NCI-H2107 (cell line): ENCODE results near the gene HSF2BP.
"Not testable (repeated sequence)": the region's sequence is repeated elsewhere in the genome, so short reads cannot be mapped to it uniquely, and the experiment has no call there.

Experiments
- DNase-seq: peaks from one replicate; lab custom pipeline; 2025; lab: John Stamatoyannopoulos, UW

HSF2BP gene

GRCh38 chr21:43597540-43598250 lies 61.6 kb downstream of the HSF2BP start:
- no peak for DNase-seq

- no peak for DNase-seq
These were observed 62.2 kb downstream of the HSF2BP start for GRCh38 chr21:43597052-43597451.

- no peak for DNase-seq
These were observed 62.7 kb downstream of the HSF2BP start for GRCh38 chr21:43596616-43597015.

GRCh38 chr21:43595769-43596168 lies 63.5 kb downstream of the HSF2BP start:
- not testable (repeated sequence) for DNase-seq

- DNase-seq: no peak
These were observed 66.2 kb downstream of the HSF2BP start for GRCh38 chr21:43593078-43593477.

GRCh38 chr21:43591571-43591970 lies 67.7 kb downstream of the HSF2BP start:
- no peak for DNase-seq

GRCh38 chr21:43590194-43590593 lies 69.1 kb downstream of the HSF2BP start:
- no peak for DNase-seq

GRCh38 chr21:43588957-43589356 lies 70.3 kb downstream of the HSF2BP start:
- DNase-seq: no peak

GRCh38 chr21:43585924-43586413 lies 73.3 kb downstream of the HSF2BP start:
- no peak for DNase-seq

- DNase-seq: no peak
These were observed 73.8 kb downstream of the HSF2BP start for GRCh38 chr21:43585514-43585913.

- DNase-seq: no peak
These were observed 77.8 kb downstream of the HSF2BP start for GRCh38 chr21:43581453-43581852.

- DNase-seq: no peak
These were observed 80.5 kb downstream of the HSF2BP start for GRCh38 chr21:43578677-43579303.

GRCh38 chr21:43575473-43575844 lies 83.8 kb downstream of the HSF2BP start:
- no peak for DNase-seq

- DNase-seq: no peak
These were observed 84.4 kb downstream of the HSF2BP start for GRCh38 chr21:43574741-43575472.

GRCh38 chr21:43573921-43574320 lies 85.4 kb downstream of the HSF2BP start:
- DNase-seq: no peak

- no peak for DNase-seq
These were observed 86.8 kb downstream of the HSF2BP start for GRCh38 chr21:43572446-43572845.

- DNase-seq: no peak
These were observed 87.3 kb downstream of the HSF2BP start for GRCh38 chr21:43571976-43572375.

- DNase-seq: not testable (repeated sequence)
These were observed 89.1 kb downstream of the HSF2BP start for GRCh38 chr21:43570195-43570594.

- not testable (repeated sequence) for DNase-seq
These were observed 96.8 kb downstream of the HSF2BP start for GRCh38 chr21:43562451-43562850.

GRCh38 chr21:43540561-43540960 lies 118.7 kb downstream of the HSF2BP start:
- DNase-seq: not testable (repeated sequence)

GRCh38 chr21:43522495-43523131 lies 136.7 kb downstream of the HSF2BP start:
- DNase-seq: not testable (repeated sequence)

- not testable (repeated sequence) for DNase-seq
These were observed 141.6 kb downstream of the HSF2BP start for GRCh38 chr21:43517701-43518100.
